NCI-H146 treated with DMSO at 0.1 percent for 48 hours (cell line): ENCODE measurements around the gene AIDA.

Source experiments
- DNase-seq: peaks from one replicate; lab custom pipeline; 2025; ENCODE audit not compliant: unreplicated experiment; lab: John Stamatoyannopoulos, UW

The AIDA gene

DNA sequence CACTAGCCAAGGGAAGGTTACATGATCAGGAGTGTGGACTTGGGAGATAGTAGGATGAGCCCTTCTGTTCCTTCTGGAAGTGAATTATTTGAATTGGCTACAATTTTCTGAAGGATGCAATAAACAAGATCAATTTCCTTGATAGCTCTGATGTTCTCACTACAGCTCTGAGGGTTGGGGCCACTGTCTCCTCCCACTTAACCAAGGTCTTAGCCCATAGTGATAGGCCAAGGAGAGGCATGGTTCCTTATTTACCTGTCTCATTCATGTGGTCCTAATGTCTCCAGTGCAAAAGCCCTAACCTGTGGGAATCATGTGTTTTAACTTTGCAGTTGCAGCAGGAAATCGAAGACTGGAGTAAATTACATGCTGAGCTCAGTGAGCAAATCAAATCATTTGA, 59.6 kb downstream of the AIDA start:
- DNase-seq = no peak

DNA sequence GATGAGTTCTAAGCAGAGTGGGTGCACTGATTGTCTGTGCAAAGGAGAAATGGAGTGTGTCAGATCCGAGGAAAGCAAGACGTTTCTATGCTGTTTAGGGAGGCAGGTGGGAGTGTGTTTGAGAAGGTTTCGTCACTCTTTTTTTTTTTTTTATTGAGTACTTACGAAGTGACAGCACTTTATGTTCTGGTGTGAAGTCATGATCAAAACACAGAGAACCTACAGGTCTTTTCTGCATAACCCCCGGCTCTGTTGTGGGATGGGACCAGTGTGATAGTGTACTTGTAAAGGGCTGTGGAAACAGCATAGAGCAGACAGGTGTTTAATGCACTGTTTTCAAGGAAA, 67.7 kb downstream of the AIDA start:
- DNase-seq = no peak

DNA sequence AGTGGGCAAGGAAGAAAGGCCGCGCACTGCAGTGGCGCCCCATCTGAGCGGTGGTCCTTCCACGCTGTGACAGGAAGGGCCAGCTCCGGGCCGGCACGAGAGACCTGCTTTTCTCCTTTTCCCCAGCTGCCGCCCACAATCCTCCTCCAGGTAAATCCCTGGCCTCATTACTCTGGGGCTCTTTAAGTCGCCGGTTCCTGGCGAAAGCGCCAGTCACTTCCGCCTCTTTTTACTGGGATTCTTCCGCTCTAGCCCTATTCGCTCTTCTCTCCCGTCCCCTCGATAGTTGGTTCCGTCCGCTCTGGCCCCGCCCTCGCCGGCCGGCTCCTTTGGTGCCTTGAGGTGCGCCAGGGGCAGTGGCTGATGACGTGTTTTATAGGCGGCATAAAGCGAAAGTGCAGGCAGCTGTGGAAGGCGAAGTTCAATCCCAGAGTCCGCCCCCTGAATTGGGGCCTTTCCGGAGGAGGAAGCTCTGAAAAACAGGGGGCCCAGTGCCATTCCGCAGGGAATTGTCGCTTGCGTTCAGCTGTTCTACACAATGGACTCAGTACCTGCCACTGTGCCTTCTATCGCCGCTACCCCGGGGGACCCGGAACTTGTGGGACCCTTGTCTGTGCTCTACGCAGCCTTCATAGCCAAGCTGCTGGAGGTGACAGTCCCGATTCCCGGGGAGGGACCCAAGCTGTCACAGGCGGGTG, 68.2 kb downstream of the AIDA start:
- DNase-seq = peak; percentile 98

DNA sequence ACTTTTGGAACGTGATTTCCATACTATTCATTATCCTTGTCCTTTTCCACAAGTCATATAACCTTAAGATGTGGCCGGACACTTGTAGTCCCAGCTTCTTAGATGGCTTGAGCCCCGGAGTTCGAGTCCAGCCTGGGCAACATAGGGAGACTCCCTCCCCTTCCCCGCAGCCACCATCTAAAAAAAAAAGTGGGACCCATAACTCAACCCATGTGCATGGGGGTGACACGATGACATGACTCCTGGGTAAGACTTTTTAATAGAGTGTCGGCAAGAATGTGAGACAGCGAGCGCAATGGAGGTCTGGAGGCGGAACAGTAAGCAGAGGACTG, 68.7 kb downstream of the AIDA start:
- DNase-seq = no peak

DNA sequence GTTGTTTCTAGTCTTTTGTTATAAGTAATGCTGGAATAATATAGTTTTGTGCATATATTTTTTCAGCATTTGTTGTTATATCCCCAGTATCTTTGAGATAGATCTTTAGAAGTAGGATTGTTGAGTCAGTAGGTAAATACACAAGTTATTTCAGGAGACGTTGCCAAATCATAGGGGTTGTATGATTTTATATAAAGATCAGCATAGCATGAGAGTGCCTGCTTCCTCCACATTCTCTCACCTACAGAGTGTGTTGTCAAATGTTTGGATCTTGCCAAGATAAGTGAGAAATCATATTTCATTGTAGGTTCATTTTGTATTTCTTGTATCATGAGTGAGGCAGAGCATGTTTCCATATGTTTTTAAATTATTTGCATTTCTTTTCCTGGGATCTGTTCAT, 69.8 kb downstream of the AIDA start:
- no peak for DNase-seq

DNA sequence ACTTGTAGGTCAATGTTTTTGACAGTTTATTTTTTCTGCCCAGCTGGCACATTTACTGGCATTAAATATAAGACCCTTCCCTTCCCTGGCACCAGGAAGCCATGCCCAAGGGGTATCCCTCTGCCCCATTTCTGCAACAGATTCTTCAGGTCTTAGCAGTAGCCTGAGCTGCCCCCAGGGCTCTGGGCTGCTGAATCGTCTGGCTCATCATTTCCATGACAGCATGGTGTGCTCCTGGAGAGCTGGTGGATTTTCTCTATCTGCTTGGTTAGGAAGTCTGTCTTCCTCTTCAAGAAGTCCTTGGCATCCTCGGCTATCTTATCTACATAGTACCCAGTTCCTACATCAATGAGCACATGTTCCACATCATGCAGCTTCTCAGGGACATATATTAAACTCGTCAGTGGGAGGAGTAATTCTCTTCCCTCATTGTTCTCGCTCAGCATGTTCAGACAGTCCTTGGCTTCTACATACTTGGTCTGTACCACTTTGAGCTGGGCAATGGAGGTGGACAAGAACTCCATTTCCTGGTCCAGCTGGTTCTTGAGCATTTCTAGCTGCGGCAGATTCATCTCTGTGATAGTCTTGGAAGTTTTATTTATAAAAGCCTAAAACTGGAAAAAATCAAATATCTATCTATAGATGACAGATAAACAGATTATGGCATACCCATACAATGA, 70.9 kb downstream of the AIDA start:
- DNase-seq = no peak

DNA sequence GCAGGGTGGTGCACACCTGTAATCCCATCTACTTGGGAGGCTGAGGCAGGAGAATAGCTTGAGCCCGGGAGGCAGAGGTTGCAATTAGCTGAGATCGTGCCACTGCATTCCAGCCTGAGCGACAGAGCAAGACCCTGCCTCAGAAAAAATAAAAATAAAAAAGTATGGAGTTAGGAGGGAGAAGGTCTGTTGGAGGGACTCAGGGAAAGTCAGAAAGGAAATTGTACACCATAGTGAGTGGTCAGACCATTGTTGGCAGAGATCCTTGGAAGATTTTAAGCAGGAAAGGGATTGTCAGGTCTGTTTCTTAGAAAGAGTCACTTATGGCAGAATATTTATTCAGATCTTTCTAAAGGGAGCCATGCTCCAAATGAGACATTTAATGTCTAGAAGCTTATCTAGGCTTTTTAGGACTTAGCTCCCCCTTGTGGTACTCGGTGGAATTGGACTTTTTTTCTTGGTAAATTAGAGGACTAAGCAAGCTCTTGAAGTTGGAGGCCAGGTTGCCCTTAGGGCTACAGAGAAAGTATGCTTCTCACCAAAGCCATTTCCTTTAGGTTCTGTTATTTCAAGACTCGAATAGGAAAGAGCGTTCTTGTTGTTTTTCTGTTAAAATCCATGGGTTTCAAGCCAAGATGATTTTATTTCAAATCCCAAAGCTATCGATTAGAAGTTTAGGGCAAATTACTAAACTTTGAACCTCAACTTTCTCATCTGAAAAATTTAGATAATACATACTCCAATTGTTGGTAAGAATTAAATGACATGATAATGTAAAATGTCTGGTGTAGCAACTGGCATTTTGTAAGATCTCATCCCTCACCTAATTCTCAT, 77.9 kb downstream of the AIDA start:
- DNase-seq = peak; percentile 59

DNA sequence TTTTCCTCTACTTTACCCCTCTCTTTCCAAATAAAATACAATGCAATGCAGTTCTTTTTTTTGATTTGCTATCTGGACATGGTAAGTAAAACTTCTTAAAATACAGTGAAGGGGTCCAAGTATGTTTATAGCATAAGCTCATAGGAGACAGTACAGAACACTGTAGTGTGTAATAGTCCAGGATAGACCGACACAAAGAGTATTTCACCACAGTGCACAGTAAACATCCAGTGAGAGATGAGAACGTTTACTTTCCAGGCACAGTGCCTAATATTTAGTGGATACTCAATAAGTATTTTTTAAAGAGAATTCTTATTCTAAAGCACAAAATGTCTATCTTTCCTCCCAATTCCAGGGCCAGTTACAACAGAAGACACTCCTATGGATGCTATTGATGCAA, 79.5 kb downstream of the AIDA start:
- no peak for DNase-seq

DNA sequence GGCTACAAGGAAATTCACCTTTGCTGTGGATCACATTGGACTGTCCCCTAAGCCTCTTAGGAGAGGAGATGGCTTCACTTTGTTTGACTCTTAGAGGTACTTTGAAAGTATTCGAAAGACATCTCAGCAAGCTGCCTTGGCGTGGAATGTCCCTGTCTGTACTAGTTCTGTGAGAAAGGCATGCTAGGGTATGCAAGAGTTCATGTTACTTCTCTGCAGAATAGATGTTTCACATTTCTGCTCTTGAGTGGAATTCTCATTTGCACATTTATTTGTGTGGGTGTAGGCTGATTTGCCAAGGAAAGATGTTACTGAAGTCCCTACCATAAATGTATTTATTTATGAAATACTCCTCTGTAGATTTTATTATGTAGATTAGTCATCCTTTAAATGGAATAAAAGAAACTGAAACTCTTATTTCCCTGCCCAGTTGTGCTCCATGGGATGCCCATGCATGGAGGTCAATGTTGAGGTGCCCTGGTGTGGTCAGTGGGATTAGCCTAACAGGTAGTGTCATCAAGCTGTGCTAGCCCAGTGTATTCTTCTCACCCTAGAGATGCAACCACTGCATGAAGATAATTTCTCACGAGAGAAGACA, 80.6 kb downstream of the AIDA start:
- DNase-seq = no peak

DNA sequence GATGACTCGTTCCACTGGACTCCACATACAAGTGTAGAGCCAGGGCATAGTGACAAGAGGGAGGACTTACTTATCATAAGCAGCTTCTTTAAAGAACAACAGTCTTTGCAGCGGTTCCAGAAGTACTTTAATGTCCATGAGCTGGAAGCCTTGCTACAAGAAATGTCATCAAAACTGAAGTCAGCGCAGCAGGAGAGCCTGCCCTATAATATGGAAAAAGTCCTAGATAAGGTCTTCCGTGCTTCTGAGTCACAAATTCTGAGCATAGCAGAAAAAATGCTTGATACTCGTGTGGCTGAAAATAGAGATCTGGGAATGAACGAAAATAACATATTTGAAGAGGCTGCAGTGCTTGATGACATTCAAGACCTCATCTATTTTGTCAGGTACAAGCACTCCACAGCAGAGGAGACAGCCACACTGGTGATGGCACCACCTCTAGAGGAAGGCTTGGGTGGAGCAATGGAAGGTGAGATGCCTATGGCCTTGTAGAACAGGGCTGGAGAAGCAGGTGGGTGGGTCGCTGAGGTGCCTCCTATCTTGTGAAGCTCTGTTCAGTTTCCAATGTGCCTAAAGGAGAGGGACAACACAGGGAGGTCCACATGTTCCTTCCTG, 82.3 kb downstream of the AIDA start:
- DNase-seq = no peak

DNA sequence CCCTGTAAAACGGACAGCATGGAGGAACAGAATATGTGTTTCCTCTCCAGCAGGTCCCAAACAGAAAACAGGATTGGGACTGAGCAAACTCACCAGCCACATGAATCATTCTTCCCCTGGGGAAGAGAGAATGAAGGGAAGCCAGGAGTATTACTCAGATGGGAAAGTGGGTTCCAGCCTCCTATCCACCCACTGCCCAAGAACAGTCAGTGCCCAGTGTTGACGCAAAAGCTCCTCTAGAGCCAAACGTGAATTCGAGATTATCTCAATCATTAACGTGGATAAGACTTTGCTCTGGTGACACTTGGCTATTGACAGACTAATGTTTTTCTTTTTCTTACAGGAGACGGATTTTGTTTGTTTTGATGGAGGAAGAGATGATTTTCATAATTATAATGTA, 85.1 kb downstream of the AIDA start:
- no peak for DNase-seq

DNA sequence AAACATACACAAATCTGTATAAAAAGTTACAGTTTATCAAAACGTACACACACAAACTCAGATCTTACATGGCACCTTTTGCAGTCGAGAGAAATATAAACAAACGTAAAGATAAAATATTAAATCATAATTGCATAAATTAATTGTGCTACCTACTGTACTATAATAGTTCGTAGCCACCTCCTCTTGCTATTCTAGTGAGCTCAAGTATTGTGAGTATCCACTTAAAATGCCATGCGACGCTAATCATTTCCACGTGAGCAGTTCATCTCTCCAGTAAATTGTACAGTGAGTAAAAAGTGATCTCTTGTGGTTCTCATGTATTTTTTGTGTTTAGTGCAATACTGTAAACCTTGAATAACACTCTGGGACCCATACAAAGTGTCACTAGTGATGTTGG, 88.1 kb downstream of the AIDA start:
- DNase-seq = no peak

DNA sequence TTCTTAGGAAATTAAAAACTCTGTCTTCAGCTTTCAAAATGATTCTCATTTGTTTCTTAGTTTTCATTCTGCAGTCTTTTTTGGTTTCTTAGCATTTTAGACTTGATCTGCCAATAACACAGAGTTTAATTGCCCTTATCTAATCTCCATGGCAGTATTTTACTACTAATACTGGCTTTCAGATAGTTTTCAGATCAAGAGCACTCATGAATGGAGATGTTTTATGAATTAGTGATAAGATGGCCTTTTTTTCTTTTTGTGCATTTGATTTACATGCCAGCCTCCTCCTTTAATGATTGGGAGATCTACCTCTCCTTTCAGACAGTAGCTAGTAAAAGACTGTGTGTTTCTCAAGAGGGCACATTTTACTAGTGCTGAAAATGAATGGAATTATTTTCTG, 88.8 kb downstream of the AIDA start:
- DNase-seq = no peak

DNA sequence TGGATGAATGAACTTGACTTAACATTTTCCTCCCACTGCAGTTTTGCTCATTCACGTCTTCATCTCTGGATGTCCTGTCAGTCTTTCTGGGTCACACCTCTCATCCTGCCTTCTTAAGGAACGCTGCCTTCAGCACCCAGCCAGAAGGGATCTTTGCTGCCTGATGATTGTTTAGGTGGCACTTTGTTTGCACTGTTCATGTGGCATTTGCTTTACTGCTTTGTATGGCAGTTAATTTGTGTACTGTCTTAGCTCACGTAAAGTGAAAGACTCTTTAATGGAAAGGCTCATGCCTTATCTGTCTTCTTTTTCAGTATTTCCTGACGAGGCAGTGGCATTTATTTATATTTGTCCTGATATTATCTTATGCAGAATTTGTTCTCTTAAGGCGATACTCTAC, 89.5 kb downstream of the AIDA start:
- no peak for DNase-seq

DNA sequence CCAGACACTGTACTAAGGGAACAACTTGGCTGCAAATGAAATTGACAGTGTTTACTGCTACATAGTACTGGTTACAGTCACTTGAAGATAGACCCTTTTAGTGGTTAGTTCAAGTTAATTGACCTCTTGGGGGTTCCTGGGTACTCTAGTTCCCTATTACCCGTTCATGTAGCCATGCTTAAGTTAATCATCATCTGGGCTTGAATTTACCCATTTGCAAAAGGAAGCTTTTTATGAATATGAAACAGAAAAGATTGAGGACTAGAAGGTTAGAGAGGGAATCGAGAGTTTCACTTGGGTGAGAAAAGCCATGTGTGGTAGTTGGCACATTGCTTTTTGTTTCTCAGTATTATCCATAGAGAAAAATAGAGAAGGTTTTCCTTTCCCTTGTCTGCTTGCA, 91.7 kb downstream of the AIDA start:
- no peak for DNase-seq

DNA sequence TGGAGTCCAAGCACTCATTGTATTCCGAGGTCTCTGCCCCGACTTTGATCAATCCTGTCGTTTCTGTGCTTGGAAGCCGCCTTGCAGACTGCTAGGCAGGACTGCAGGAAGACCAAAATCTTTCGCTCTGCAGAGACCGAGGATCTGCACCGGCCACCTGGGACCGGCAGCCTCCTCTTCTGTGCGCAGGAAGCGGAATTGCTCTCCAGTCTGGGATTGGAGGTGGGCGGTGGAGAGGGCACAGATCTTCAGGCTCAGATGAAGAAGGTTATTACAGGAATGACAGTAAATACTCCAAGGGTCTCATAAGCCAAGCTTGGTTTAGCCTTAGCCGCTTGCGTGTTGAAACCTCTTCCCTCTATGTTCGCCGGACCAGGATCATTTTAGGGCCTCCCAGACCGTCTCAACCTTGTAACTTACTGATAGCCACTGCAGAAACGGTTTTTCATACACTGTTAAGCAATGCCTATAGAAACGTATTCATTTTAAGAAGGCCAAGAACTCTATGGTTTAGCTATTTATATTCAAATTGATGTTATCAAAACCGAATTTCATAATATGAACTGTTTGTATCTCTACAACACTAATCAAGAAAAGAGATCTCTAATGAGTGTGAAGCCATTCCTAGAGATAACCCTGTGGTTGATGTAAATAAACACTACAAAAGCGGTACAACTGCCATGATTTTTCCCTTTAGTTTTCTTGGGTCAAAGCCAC, 93.3 kb downstream of the AIDA start:
- DNase-seq = peak; percentile 22
